GM12878 (cell line): Measurements from ENCODE around the gene RUFY3. TPM values are rescaled to one million over a fixed set of nuclear protein-coding genes. Genes with fewer than 3 reads are reported as not detected.

ENCODE experiments used
- ATAC-seq: fragments of 200-7000 bp; cut with Tn5 transposase; 3 replicates; pipeline ENCODE4 v1.9.1; 2020; ENCODE audit warnings: mild to moderate bottlenecking, moderate library complexity
- BruUV-seq: library from RNA; stranded (reverse); fragments of 400-500 nt; replicated peaks from 2 replicates; lab custom pipeline; 2021; lab: Mats Ljungman, UMichigan
- CTCF ChIA-PET: fragments of 300-600 bp; sonication (Branson Sonifier 250); formaldehyde crosslinking; extraction: SDS; loops from one replicate; lab custom pipeline; 2021; ENCODE audit warnings: inconsistent platforms; lab: Yijun Ruan, JAX
- POLR2A ChIA-PET: fragments of 350-600 bp; formaldehyde crosslinking; extraction: SDS; loops from one replicate; lab custom pipeline; 2021; ENCODE audit warnings: inconsistent platforms; lab: Charles Lee
- RAD21 ChIA-PET: fragments of 300-600 bp; sonication (Branson Sonifier 250); formaldehyde crosslinking; loops from one replicate; lab custom pipeline; 2023; ENCODE audit warnings: antibody characterized with exemption; ENCODE audit not compliant: unreplicated experiment; lab: Charles Lee
- SMC1A ChIA-PET: fragments of 300-600 bp; sonication (Branson Sonifier 250); formaldehyde crosslinking; loops from one replicate; lab custom pipeline; 2023; ENCODE audit not compliant: unreplicated experiment, uncharacterized antibody; lab: Charles Lee
- DNase-seq: peaks from one replicate; pipeline ENCODE4 v3.0.0-alpha.2; 2011; ENCODE audit warnings: low read depth, low spot score
- FAIRE-seq: peaks from 3 replicates; lab custom pipeline; 2011; peaks lifted over from hg19 to GRCh38; lab: Jason Lieb, UNC
- H2AFZ ChIP-seq: 2 replicates; pipeline ENCODE4 v1.6.0; 2011; ENCODE audit warnings: low read depth, low read length, control low read depth; ENCODE audit not compliant: control insufficient read depth
- H3K27ac ChIP-seq: 2 replicates; pipeline ENCODE4 v1.5.1; 2011; ENCODE audit warnings: control low read depth; ENCODE audit not compliant: control insufficient read depth, insufficient read depth
- H3K27me3 ChIP-seq, 2 experiments: replicated peaks in 1 of 2; 2 replicates each; pipeline versions ENCODE4 v1.6.0 to v1.6.1; 2011; ENCODE audit warnings: low read length in 1 of 2; ENCODE audit not compliant: control insufficient read depth in 2 of 2, insufficient read depth in 2 of 2
- H3K36me3 ChIP-seq, 2 experiments: 2 replicates each; pipeline ENCODE4 v1.5.1; 2011; ENCODE audit warnings: low read length in 1 of 2; ENCODE audit not compliant: control insufficient read depth in 2 of 2, insufficient read depth in 2 of 2
- H3K4me1 ChIP-seq: 2 replicates; pipeline ENCODE4 v1.6.1; 2011; ENCODE audit warnings: mild to moderate bottlenecking, low read length, moderate library complexity, mixed read lengths; ENCODE audit not compliant: control insufficient read depth, insufficient read depth
- H3K4me2 ChIP-seq: 2 replicates; pipeline ENCODE4 v1.6.0; 2011; ENCODE audit warnings: control low read depth; ENCODE audit not compliant: control insufficient read depth, insufficient read depth
- H3K4me3 ChIP-seq: fragments of 200-600 bp; sonication (generic); 2 replicates; pipeline ENCODE4 v1.5.1; 2016
- H3K79me2 ChIP-seq: 2 replicates; pipeline ENCODE4 v1.6.0; 2011; ENCODE audit warnings: low read length; ENCODE audit not compliant: control insufficient read depth, insufficient read depth
- H3K9ac ChIP-seq: 2 replicates; pipeline ENCODE4 v1.8.0; 2011; ENCODE audit warnings: low read length, control low read depth, mixed read lengths; ENCODE audit not compliant: control insufficient read depth, insufficient read depth
- H3K9me3 ChIP-seq: replicated peaks from 3 replicates; pipeline ENCODE4 v1.5.1; 2011; ENCODE audit warnings: mild to moderate bottlenecking, low read length; ENCODE audit not compliant: control insufficient read depth, insufficient read depth
- H4K20me1 ChIP-seq: 2 replicates; pipeline ENCODE4 v1.6.0; 2011; ENCODE audit not compliant: control insufficient read depth, insufficient read depth
- ASH2L ChIP-seq: fragments of 300-600, 200-600 bp; sonication (generic); IDR thresholded peaks from 2 replicates; pipeline ENCODE4 v1.6.1; 2017; ENCODE audit warnings: low read depth, mild to moderate bottlenecking, borderline replicate concordance
- BCL11A ChIP-seq: IDR thresholded peaks from 2 replicates; pipeline ENCODE4 v1.6.1; 2011; ENCODE audit warnings: low read depth, low read length
- BMI1 ChIP-seq: fragments of 450-650 bp; IDR thresholded peaks from 2 replicates; pipeline ENCODE4 v1.6.1; 2016; ENCODE audit warnings: mild to moderate bottlenecking, moderate library complexity, borderline replicate concordance
- E4F1 ChIP-seq: fragments of 450-650 bp; IDR thresholded peaks from 2 replicates; pipeline ENCODE4 v1.6.1; 2018; ENCODE audit warnings: borderline replicate concordance, mild to moderate bottlenecking; ENCODE audit not compliant: partially characterized antibody
- IKZF2 ChIP-seq, 2 experiments: fragments of 450-650 bp; IDR thresholded peaks; 2 replicates each; pipeline ENCODE4 v1.6.1; 2017; ENCODE audit warnings: mild to moderate bottlenecking in 2 of 2, moderate library complexity in 2 of 2
- MYC ChIP-seq: IDR thresholded peaks from 2 replicates; pipeline ENCODE4 v1.6.1; 2011; ENCODE audit warnings: mild to moderate bottlenecking, low read length, moderate library complexity, inconsistent platforms; ENCODE audit not compliant: insufficient read depth, insufficient replicate concordance, insufficient read length, severe bottlenecking
- POLR2AphosphoS2 ChIP-seq: IDR thresholded peaks from 2 replicates; pipeline ENCODE4 v1.6.1; 2011; ENCODE audit warnings: low read depth, mild to moderate bottlenecking, low read length, improper control_type of control experiment, moderate library complexity
- SPI1 ChIP-seq: IDR thresholded peaks from 2 replicates; pipeline ENCODE4 v1.6.1; 2011; ENCODE audit warnings: low read depth, mild to moderate bottlenecking, low read length, moderate library complexity, borderline replicate concordance; ENCODE audit not compliant: insufficient read depth
- SUZ12 ChIP-seq: fragments of 200-600 bp; sonication (generic); IDR thresholded peaks from one replicate; pipeline ENCODE4 v1.6.1; 2018; ENCODE audit warnings: antibody characterized with exemption, mild to moderate bottlenecking; ENCODE audit not compliant: unreplicated experiment
- TAF1 ChIP-seq: IDR thresholded peaks from 2 replicates; pipeline ENCODE4 v1.6.1; 2011; ENCODE audit warnings: mild to moderate bottlenecking, low read depth, low read length, borderline replicate concordance
- TCF7 ChIP-seq: IDR thresholded peaks from 2 replicates; pipeline ENCODE4 v1.6.1; 2014; ENCODE audit warnings: antibody characterized with exemption, borderline replicate concordance
- ZBED1 ChIP-seq: IDR thresholded peaks from 2 replicates; pipeline ENCODE4 v1.6.1; 2016; ENCODE audit warnings: borderline replicate concordance
- ZBTB4 ChIP-seq: fragments of 450-650 bp; formaldehyde crosslinking; IDR thresholded peaks from 2 replicates; pipeline ENCODE4 v1.4.0; 2022; ENCODE audit warnings: mild to moderate bottlenecking, moderate library complexity
- ZNF274 ChIP-seq: IDR thresholded peaks from one replicate; pipeline ENCODE4 v1.8.0; 2011; ENCODE audit not compliant: insufficient read length, insufficient read depth
- WGBS: methylation state at CpG from one replicate; pipeline ENCODE4 v1.1.6; 2016; ENCODE audit warnings: low lambda C conversion rate; ENCODE audit not compliant: insufficient replicate concordance, insufficient coverage; ENCODE audit errors: missing lambda C conversion rate; 5-methylcytosine and 5-hydroxymethylcytosine counted together
- in situ Hi-C: fragments of 300-500 bp; cut with MboI; formaldehyde crosslinking; loops from 9 replicates; pipeline ENCODE4 v1.14.3; 2018; ENCODE audit warnings: mixed read lengths
- intact Hi-C: fragments of 100-400 bp; cut with micrococcal nuclease; formaldehyde crosslinking; loops from one replicate; pipeline ENCODE4 v1.14.2; 2022; ENCODE audit not compliant: unreplicated experiment
- polyA plus RNA-seq, 11 experiments: library from polyadenylated mRNA; depleted of rRNA in 4 of 11; unstranded in 6 of 11; stranded (reverse) in 5 of 11; fragments of >200 nt; fragmentation: Nextera tagmentation in 4 of 11; fragmentation: Illumina TruSeq in 1 of 11; extraction: Ambion mirVana in 4 of 11; extraction: Trizol in 1 of 11; gene quantifications; 1 replicate in 1 of 11; 2 replicates in 10 of 11; pipeline versions ENCODE4 v1.2.1 to v1.2.3, GENCODE V29; 2011 to 2016; ENCODE audit warnings: inconsistent platforms in 2 of 11, missing spikeins in 2 of 11, low read depth in 1 of 11
- total RNA-seq, 4 experiments: library from RNA; depleted of rRNA in 3 of 4; stranded (reverse); fragments of >200 nt in 3 of 4; fragmentation: Illumina TruSeq in 1 of 4; extraction: Trizol in 1 of 4; gene quantifications; 2 replicates each; pipeline versions ENCODE4 v1.2.1 to v1.2.3, GENCODE V29; 2013 to 2021
- TF ChIP-seq, protein P1 (sequence below): fragments of 450-650 bp; IDR thresholded peaks from 2 replicates; pipeline ENCODE4 v1.6.1; 2018; ENCODE audit warnings: mild to moderate bottlenecking, low read depth, moderate library complexity; ENCODE audit not compliant: partially characterized antibody

The RUFY3 gene
- total and polyA plus RNA-seq, 10 of the 15 experiments (the other 5 are each of a cell fraction or from before 2014, with no cell fraction given), result 5.1 to 28.3 (median 13.1) TPM

DNA sequence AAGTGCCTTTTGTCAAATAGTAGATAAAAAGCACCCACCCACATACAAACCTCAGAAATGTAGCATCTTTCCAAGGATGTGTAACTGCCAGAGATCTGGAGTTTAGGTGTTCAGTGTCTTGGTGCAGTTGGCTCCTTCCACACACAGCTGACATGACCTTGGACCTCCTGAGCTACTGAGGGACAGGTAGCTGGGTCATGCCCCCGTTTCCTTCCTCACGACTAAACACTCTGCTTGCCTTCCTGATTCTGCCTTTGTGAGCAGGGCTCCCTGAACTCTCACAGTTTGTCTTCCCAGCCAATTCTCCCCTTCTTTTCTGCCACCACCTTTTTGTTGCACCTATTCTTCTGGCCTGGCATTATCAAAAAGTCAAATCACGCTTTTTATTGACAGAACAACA, 10.2 kb upstream of the RUFY3 start:
- Histone ChIP-seq H3K9ac (no peak overlapping the region), H3K4me2 (no peak overlapping the region), H3K27ac (no peak overlapping the region), H3K36me3 (no peaks in the 10 kb centered on the region), H3K79me2 (no peaks in the 10 kb centered on the region; the same call in 1 of the 2 replicates), H4K20me1 (no peaks in the 10 kb centered on the region), H3K4me3 (no peak overlapping the region), H3K27me3 (no peaks in the 10 kb centered on the region), H2AFZ (no peak overlapping the region), H3K4me1 (peaks cover 33% of the 10 kb centered on the region), H3K9me3 (no peaks in the 10 kb centered on the region)
- ChIA-PET CTCF (interaction anchor here (5.0 kb wide), 1 partner anchor 24 kb away, joined by 41 read pairs; no protein-coding TSS in a partner anchor), RAD21 (interaction anchor here (1.5 to 4.8 kb wide), 2 partner anchors 23 to 31 kb away, joined by 4 to 43 read pairs; no protein-coding TSS in a partner anchor), POLR2A (interaction anchor here (1.0 kb wide), 1 partner anchor 17 kb away, joined by 7 read pairs; no protein-coding TSS in a partner anchor), SMC1A (interaction anchor here (0.7 to 5.9 kb wide), 9 partner anchors 8 to 315 kb away, joined by 3 to 65 read pairs (median 4); partner anchors contain the start of gene UTP3)
- intact Hi-C loops (no loop called here), in situ Hi-C loops (no loop called here)
- BruUV-seq, result no TSS peak
- no peak for FAIRE-seq
- no peak for DNase-seq
- ATAC-seq, result no peak
- 58% methylated on average over 3 of the region's 3 CpGs for WGBS
- no peak for TF ChIP-seq SUZ12
- TF ChIP-seq TAF1, result no peak
- TF ChIP-seq IKZF2 (IDR thresholded peaks at IDR 0.05), result no peak
- no peak for TF ChIP-seq BCL11A
- no peak for TF ChIP-seq BMI1
- no peak for TF ChIP-seq POLR2AphosphoS2
- TF ChIP-seq MYC, result no peak
- TF ChIP-seq E4F1, result no peak
- no peak for TF ChIP-seq ASH2L
- no peak for TF ChIP-seq SPI1
- TF ChIP-seq, protein P1, sequence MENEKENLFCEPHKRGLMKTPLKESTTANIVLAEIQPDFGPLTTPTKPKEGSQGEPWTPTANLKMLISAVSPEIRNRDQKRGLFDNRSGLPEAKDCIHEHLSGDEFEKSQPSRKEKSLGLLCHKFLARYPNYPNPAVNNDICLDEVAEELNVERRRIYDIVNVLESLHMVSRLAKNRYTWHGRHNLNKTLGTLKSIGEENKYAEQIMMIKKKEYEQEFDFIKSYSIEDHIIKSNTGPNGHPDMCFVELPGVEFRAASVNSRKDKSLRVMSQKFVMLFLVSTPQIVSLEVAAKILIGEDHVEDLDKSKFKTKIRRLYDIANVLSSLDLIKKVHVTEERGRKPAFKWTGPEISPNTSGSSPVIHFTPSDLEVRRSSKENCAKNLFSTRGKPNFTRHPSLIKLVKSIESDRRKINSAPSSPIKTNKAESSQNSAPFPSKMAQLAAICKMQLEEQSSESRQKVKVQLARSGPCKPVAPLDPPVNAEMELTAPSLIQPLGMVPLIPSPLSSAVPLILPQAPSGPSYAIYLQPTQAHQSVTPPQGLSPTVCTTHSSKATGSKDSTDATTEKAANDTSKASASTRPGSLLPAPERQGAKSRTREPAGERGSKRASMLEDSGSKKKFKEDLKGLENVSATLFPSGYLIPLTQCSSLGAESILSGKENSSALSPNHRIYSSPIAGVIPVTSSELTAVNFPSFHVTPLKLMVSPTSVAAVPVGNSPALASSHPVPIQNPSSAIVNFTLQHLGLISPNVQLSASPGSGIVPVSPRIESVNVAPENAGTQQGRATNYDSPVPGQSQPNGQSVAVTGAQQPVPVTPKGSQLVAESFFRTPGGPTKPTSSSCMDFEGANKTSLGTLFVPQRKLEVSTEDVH, result no peak
- TF ChIP-seq ZBED1, result no peak
- no peak for TF ChIP-seq TCF7
- TF ChIP-seq ZNF274, result no peak
- TF ChIP-seq ZBTB4 (CRISPR knock-in tag), result no peak
